GM19467 (cell line): ENCODE data around the gene LAMTOR1.

Source experiments
- ATAC-seq: cut with Tn5 transposase; IDR thresholded peaks from one replicate; pipeline ENCODE4 v1.9.1; 2021; ENCODE audit warnings: mild to moderate bottlenecking, moderate library complexity; ENCODE audit not compliant: unreplicated experiment

The LAMTOR1 gene

DNA sequence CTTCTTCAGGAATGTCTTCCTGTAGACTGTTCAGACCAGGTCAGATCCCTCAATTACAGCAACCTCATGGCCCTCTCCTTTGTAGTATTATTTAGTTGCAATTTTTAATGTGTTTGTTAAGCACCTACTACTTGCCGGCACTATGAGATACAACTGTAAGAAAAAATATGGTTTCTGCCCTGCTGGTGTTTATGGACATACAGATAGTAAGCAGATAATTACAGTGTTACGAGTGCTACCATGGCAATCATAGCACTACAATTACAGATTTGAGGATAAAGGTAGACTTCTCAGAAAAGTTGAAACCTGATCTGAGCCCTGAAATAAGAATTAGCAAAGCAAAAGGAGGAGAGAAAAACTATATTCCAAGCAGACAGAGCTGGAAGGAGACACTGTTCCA is 19.7 kb downstream of the LAMTOR1 start:
- no peak for ATAC-seq

DNA sequence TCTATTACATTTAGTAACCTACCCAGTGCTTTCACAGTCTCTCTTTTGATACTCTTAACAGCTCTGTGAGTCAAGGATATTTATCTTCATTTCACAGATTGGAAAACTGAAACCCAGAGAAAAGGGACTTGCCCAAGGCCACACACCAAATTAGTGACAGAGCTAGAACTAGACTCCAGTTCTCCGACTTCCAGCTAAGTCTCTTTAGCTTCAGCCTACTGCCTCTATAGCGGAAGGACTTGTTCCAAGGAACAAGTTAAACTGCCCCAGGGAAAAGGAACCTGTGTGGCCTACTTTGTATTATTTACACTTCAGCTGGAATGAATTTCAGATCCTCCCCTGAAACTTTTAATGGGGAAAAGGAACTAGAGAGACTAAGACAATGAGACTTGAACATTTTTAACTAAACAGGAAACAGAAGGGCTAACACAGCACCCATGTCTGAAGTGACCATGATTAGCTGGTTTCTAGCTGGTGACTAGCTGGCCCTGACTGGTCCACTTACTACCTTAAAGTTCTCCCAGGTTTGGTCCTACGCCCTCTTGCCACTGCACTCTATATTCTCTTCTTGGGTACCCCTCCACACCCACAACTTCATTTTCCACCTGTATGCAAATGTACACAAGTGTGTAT is 21.2 kb downstream of the LAMTOR1 start:
- ATAC-seq: no peak

DNA sequence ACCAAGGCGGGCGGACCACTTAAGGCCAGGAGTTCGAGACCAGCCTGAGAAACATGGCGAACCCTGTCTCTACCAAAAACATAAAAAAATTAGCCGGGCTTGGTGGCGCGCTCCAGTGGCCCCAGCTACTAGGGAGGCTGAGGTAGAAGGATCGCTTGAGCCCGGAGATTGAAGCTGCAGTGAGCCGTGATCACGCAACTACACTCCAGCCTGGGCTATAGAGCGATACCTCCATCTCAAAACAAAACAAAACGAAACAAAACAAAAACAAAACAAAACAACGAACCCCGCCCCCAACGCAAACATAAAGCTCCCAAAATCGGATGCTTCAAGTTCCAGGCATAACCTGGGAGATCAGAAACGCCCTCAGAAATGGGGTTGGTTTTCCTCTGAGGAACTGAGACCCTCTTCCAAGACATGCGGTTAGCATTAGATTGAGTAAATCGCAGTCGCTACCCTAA is 21.9 kb downstream of the LAMTOR1 start:
- ATAC-seq: no peak

DNA sequence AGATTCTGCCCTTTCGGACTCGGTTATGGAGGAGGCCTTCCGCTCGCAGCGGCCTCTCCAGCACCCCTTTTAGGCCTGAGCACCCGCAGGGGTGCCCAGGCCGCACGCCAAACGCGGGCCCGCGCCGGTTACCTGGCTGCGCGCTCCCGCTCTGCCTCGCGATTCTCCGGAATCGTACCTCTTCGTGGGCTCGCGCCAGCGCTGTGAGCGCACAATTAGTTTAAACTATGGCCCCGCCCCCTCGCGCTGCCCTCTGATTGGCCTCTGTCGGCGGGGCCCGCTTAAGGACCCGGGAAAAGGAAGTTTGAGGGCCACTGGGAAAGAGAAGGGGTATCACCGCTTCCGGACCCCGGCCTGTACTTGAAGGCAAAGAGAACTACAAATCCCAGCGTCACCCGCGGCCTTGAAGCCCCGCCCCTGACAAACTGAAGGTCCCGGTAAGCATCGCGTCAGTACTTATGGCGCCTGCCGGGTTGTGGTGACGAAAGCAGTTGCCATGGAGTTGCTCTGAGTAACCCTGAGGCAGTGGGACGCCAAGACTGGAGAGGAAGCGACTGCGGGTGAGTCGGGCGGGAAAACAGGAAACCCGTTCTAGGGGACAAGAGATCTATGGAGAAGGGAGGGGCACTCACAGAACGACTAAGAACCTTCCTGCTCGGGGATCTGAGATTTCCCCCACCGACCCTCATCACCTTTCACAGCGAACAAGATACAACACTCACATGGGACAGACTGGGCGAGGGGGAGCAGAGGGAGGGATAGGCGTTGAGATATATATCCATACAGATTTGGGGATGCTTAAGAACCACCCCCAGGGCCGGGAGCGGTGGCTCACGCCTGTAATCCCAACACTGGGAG is 22.5 kb downstream of the LAMTOR1 start, which contains the start of the genes LRRC51 and NUMA1:
LRRC51 (plus strand) TSS at position 525 of the 858 bp plus-strand sequence. CDS start 8,234 bp downstream, outside the sequence.
NUMA1 (minus strand) TSS at position 217 of the 858 bp plus-strand sequence. CDS start 44,599 bp downstream, outside the sequence.
- ATAC-seq: peak; percentile 89

DNA sequence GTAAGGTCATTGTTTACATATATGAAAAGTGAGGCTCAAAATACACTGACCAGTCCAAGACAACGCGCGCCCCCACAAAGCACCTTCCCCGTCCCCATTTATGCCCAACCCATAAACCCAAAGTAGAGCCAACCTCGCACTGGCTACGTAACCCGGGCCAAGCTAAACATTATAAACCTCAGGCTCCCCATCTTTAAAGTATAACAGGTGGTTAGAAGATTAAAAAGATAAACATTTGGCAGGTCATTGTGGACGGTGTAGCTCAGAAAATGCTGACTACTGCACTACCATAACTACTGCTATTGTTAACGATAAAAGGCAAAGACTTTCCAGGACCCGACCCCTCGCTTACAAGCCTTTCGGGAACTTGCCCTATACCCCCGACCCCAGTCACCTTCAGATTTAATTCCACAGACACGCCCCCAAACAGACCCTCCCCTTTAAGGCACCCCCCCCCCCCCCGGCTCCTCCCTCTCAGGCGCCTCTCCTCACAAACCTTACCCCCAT is 23.2 kb downstream of the LAMTOR1 start:
- peak; percentile 23 for ATAC-seq

DNA sequence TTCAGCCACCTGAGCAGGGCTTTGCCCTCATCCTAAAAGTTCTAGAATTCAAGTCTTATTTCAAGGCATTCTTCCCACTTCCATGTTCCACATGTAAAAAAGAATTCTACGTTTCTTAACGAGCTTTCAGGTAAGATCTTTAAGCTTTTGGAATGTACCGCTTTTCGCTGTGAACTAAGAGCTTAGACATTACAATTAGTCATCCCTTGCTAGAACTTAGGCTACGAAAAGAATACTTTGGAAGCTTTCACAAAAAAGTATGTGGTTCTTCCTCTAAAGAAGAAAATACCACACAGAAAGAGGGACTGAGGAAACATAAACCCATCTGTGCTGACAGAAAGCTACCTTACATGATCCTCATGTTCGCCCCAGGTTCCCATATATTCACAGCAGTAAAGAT is 24.6 kb downstream of the LAMTOR1 start:
- no peak for ATAC-seq

DNA sequence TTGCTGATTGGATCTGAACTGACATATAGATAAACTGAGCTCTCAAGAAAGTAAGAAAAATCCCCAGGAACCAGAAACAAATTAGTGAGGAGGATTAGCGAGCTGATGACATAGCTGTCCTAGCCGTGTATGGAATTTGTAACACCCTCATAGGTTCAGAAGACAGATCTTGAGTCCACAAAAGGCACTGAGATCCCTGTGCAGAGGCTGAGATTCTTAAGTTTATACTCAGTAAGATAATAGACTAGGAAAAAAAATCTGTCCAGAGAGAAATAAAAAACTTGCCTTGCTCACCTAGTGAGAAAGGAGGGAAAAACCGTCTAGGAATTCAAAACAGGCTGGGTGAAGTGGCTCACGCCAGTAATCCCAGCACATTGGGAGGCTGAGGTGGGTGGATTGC is 27.3 kb downstream of the LAMTOR1 start:
- no peak for ATAC-seq

DNA sequence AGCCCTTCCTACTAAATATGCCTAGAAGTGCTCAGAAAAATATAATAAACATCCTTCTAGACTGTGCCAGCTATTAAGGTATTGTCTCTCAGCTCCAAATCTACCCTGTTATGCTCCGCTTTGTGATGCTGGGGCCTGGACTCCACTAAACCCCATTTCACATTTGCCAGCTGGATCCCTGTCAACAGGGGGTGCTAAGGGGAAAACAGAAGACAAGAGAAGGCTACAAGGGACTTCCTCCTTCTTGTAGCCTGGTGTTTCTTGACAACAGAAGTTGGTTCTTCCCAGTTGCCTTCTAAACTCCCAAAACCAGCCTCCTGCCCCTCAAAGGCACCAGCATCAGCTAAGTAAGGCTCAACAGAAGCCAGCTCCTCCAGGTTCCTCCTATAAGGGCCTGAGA is 28.0 kb downstream of the LAMTOR1 start:
- no peak for ATAC-seq

DNA sequence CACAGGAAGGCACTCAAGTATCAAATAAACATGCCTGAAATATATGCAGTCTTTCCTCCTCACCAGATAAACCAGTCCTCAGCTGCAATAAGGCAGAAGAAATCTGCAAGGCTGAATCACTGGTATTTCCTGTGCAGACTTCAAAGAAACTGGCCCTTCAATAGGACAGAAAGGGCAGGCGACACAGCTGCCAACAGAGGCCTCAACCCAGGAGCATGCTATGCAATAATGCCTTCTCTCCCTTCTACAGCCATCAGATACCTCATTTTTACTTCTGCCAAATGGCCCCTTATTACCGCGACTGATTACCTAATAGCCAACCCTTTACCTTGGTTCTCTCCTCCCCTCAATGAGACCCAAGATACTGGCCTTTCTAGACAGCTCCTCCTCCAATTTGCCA is 30.7 kb downstream of the LAMTOR1 start:
- no peak for ATAC-seq

DNA sequence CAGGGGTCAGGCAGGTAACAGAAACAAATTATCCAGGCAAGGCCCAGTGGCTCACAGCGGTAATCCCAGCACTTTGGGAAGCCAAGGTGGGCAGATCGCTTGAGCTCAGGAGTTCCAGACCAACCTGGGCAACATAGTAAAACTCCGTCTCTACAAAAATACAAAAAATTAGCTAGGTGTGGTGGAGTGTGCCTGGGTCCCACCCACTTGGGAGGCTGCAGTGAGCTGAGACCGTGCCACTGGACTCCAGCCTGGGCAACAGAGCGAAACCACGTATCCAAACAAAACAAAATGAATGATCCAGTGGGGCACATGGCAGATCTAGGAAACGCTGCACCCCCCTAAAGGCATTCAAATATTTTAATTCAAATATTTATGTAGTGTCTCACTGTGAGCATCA is 32.6 kb downstream of the LAMTOR1 start:
- no peak for ATAC-seq

DNA sequence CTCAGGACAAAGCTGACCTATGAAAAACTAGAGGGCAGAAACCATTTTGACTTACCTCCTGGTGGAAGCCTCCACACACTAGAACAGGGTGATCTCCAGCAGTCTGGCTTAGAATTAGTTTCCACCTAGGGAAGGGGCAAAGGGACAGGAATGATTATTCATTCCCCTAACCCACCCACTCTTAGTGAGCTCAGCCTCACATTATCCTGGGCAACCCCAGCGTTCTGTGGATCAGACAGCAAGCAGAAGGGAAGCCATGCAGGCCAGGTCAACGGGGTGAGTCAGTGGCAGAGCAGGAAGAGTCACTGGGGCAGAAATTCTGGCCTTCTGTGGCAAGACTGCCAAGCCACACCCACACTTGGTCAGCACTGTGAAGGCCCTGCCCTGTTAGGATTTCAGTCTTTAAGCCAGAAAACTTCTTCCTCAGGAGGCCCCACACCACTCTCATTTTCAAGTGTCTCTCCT is 33.3 kb downstream of the LAMTOR1 start:
- no peak for ATAC-seq

DNA sequence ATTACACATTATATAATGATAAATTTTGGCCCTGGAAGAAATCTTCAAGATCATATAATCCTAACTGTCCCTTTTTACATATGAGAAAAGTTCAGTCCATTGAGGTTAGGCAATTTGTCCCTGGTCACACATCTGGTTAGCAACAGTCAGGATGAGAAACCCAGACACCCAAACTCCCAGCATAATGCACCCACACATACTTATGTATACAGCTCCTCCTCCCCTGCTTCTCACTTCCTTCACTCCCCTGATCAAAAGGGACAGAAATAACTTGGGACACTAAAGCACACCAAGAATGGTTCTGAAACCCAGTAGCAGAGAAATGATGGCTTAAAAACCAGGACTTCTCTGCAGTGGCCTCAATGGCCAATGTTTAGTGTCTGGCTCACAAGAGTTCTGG is 33.9 kb downstream of the LAMTOR1 start:
- no peak for ATAC-seq

DNA sequence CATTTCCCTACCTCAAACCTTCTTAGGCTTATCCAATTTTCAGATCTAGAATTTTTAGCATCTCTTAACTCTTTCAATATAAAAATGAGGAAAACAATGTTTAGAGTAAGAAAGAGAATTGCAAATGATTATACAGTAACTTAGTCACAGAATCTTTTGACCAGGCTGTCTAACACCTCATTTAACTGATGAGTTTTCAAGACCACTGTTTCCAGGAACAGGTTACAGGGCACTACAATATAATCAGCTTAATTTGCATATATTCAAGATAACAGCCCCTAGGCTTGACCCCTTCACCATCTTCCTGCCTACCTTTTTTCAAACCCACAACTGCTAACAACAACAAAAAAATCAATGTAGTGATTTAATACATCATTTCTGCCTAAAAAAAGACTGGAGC is 35.4 kb downstream of the LAMTOR1 start:
- ATAC-seq: no peak

DNA sequence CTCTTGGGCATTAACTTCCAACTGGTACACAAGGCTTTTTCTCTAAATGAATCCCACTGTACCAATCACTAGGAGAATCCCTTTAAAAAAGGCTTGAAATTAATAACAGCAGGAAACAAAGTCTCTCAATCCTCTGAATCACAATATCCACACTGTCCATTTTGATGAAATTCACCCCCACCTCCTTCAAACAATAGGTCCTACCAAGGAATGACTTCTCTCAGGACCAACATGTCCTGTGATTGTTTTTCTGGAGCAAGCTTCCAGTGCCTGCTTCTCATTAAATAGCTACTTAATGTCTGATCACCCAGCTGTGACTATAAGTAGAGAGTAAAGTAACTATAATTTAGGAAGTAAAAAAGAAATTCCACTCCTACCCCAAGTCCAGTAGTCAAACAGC is 35.8 kb downstream of the LAMTOR1 start:
- no peak for ATAC-seq

DNA sequence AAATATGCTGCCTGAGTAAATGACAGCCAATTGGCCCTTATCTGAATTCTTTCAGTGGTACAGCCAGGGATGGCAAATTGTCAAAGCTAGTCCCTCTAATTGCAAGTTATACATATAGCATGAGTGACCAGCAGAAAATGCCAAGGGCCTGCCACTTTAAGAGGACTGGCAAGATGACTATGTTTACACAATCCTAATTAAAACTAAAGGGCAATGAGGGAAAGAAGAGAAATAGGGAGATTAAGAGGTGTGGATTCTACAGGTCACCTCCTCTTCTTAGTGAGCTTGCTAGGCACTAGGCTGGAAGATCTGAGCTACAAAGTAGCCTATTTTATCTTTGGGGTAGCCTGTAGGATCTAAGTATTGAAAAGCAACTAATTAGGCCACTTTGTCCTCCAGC is 36.2 kb downstream of the LAMTOR1 start:
- no peak for ATAC-seq

DNA sequence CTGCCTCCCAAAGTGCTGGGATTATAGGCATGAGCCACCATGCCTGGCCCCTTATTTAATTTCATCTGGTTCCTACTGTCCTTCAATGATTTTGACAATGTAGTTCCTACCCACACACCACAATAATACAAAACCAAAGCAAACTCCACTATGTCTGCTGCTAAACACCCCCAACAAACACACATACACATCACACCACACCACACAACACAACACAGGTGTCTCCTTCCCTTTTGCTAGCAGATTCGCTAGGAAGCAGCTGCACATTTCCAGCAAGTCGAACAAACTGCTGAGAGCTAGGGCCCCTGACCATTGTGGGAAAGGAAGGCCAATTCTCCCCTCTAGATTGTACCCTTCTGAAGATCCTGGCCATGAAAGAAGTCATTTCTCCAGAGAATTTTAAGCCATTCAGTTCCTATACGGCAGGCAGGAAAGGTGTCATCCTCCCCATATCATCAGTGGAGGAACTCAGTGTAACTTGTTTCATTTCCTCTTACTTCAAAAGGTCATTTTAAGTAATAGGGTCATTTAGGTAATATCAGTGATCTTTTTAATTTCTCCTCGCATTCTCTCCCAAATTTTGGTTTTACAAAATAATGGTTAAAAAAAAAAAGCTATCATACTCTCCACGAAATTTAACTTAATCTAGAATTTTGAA is 41.2 kb downstream of the LAMTOR1 start:
- no peak for ATAC-seq

DNA sequence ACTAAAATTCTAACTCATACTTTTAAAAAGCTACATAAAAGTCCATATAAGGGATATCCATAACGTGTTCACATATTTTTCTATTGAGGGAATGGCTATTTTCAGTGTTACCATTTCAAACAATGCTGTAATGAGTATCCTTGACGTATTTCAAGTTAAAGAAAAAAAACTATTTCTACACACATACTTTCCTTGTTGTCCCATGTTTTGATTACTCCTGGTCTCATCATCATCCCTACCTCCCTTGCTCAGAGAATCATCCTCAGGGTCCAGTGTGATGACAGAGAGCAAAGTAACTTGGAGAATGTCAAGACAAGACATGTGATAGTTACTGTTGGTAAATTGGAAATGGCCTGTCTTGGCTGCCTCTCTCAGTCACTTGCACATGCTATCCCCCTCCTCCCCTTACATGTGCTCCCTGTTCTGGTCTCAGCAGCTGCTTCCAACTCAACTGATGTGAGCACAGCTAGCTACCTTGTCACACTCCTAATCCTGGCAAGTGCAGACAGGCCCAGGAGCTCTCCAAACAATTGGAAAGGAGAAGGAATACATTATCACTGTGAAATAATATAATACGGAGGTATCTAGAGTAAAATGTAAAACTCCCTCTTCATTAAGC is 44.6 kb downstream of the LAMTOR1 start:
- ATAC-seq: no peak

DNA sequence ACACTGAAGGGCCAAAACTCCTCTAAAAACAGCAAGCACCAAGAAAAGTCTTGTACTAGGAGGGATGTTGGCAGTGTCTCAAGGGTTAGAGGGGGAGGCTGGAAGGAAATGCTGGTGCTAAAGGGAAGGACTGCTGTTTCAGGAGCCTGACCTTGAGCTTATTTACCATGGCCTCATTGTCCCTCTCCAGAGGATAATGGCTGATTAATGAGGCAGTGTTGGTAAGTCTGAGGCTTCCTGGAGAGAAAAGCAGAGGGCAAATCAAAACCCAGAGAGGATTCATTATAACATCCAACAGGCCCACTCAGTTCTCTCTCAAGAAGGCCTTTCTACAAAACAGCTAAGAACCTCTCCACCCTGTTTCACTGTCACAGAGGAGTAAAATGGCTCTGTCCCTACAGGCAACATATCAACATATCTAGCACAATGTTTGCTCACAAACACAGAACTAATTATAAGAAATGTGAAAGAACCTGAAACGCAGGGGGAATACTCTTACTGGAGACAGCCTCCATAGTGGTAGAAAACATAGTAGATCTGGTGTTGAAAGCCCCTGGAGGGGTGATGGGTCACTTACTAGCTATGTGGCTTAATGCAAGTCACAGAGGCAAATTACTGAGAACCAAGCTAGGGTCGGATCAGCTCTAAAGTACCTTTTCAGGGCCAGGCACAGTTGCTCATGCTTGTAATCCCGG is 54.2 kb downstream of the LAMTOR1 start:
- no peak for ATAC-seq
